Measurements from ENCODE around the gene ARL13B.
A peak's percentile ranks its signal among the peaks of the same experiment; 100 is the strongest.

The ARL13B gene

DNA sequence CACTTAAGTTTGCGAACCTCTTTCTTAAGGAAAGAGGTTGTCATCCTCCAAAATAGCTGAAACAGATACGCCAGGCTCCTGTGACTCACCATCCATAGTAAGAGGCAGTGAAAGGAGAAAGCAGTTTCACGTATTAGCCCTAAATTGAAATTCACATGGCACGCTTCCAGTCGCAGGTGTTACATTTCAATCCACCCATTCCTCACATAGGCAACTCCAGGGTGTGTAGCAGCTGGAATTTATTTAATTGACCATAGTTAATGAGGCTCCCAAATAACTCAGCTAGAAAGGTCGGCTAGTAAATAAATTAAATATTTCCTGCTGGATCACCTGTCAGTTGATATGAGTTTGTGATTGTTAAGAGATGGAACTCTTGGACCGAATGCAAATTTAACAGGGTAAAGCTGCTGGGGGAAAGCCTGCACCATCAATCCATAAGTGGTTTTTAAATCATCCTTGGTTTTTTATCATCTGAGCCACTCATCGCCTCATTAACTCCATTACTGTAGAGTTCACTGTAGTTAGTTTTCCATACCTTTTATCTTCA, 102.5 kb downstream of the ARL13B start:
- Mint-ChIP-seq H3K27ac (no peak overlapping the region), H3K9me3 (no peaks in the 10 kb centered on the region), H3K4me1 (ENCODE audit: low read depth) (peaks cover 40% of the 10 kb centered on the region), H3K4me3 (no peak overlapping the region), H3K36me3 (ENCODE audit: low read depth) (peaks cover 69% of the 10 kb centered on the region), H3K27me3 (no peaks in the 10 kb centered on the region)
- intact Hi-C loops (cut with micrococcal nuclease), result no loop called here

DNA sequence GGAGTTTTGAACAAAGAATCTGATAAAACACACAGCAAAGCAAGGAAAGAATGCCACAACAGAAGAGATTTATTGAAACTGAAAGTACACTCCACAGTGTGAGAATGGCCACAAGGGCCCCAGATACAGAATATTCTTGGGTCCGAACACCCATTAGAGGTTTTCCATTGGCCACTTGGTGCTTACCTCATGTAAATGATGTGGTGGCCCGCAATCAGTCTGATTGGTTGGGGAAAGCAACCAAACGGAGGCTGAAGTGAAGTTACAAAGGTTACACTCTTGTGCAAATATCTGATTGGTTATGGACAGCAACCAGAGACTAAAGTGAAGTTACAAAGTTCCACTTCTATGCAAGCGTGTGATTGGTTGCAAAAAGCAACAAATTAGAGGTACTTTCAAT, 103.3 kb downstream of the ARL13B start:
- H3K4me3 Mint-ChIP-seq, result no peak overlapping the region
- intact Hi-C loops (cut with micrococcal nuclease), result no loop called here
- peaks cover 72% of the 10 kb centered on the region for H3K36me3 Mint-ChIP-seq (ENCODE audit: low read depth)
- H3K27ac Mint-ChIP-seq, result no peak overlapping the region
- no peaks in the 10 kb centered on the region for H3K27me3 Mint-ChIP-seq
- peaks cover 32% of the 10 kb centered on the region for H3K4me1 Mint-ChIP-seq (ENCODE audit: low read depth)
- H3K9me3 Mint-ChIP-seq, result no peaks in the 10 kb centered on the region

DNA sequence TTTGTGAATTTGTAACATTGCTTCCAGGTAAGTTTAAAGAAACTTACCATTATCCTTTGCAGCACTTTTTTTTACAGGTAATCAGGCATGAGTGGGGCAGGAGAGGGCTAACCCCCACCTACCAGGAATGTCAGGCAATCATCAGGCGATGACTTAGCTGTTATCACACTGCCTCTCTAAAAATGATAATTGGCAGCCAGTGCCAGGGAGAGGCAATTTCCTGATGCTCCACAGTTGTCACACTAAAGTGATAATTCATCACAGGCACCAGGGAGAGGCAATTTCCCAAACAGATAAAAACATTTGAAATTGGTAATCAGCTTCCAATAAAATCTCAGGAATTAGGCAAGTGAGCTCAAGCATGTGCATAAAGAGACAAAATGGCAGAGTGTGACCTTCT, 109.2 kb downstream of the ARL13B start:
- H3K4me1 Mint-ChIP-seq (ENCODE audit: low read depth), result peaks cover 23% of the 10 kb centered on the region
- peaks cover 60% of the 10 kb centered on the region for H3K36me3 Mint-ChIP-seq (ENCODE audit: low read depth)
- H3K27me3 Mint-ChIP-seq, result no peaks in the 10 kb centered on the region
- no peak overlapping the region for H3K27ac Mint-ChIP-seq
- no peaks in the 10 kb centered on the region for H3K9me3 Mint-ChIP-seq
- H3K4me3 Mint-ChIP-seq, result no peak overlapping the region
- intact Hi-C loops (cut with micrococcal nuclease), result no loop called here

- Mint-ChIP-seq H3K4me3 (no peak overlapping the region), H3K4me1 (ENCODE audit: low read depth) (peaks cover 28% of the 10 kb centered on the region), H3K27me3 (no peaks in the 10 kb centered on the region), H3K9me3 (no peaks in the 10 kb centered on the region), H3K36me3 (ENCODE audit: low read depth) (peaks cover 70% of the 10 kb centered on the region), H3K27ac (peak overlapping the region; percentile 12)
- intact Hi-C loops (cut with micrococcal nuclease), result no loop called here
Observed at GRCh38 chr3:94092086-94092485, 112.1 kb downstream of the ARL13B start.

- intact Hi-C loops (cut with micrococcal nuclease), result no loop called here
- Mint-ChIP-seq H3K27ac (no peak overlapping the region), H3K27me3 (no peaks in the 10 kb centered on the region), H3K9me3 (no peaks in the 10 kb centered on the region), H3K36me3 (ENCODE audit: low read depth) (peaks cover 71% of the 10 kb centered on the region), H3K4me3 (no peak overlapping the region), H3K4me1 (ENCODE audit: low read depth) (peaks cover 38% of the 10 kb centered on the region)
Observed at GRCh38 chr3:94093151-94093550, 113.2 kb downstream of the ARL13B start.

- Mint-ChIP-seq H3K4me3 (no peak overlapping the region), H3K9me3 (no peaks in the 10 kb centered on the region), H3K4me1 (ENCODE audit: low read depth) (peaks cover 49% of the 10 kb centered on the region), H3K36me3 (ENCODE audit: low read depth) (peaks cover 75% of the 10 kb centered on the region), H3K27me3 (no peaks in the 10 kb centered on the region), H3K27ac (peak overlapping the region; percentile 54)
- intact Hi-C loops (cut with micrococcal nuclease), result no loop called here
Observed at GRCh38 chr3:94095111-94095510, 115.2 kb downstream of the ARL13B start.

DNA sequence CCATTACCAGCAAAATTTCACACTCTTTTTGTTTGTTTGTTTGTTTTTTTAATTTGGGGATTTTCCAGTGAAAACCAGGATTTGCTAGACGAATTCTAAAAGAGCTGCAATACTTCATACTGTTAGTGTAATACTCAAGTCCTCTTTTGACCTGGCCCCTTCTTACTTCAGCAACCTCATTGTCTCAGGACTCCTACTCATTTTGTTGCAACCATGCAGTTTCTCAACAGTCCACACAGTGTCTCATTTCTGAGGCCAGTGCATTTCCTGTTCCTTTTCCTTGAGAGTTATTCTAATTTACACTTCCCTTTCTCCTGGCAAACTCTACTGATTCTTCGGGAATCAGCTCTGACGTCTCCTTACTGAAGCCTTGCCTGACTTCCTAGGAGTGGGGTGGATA, 118.5 kb downstream of the ARL13B start:
- peaks cover 26% of the 10 kb centered on the region for H3K4me1 Mint-ChIP-seq (ENCODE audit: low read depth)
- peaks cover 65% of the 10 kb centered on the region for H3K36me3 Mint-ChIP-seq (ENCODE audit: low read depth)
- no peak overlapping the region for H3K4me3 Mint-ChIP-seq

DNA sequence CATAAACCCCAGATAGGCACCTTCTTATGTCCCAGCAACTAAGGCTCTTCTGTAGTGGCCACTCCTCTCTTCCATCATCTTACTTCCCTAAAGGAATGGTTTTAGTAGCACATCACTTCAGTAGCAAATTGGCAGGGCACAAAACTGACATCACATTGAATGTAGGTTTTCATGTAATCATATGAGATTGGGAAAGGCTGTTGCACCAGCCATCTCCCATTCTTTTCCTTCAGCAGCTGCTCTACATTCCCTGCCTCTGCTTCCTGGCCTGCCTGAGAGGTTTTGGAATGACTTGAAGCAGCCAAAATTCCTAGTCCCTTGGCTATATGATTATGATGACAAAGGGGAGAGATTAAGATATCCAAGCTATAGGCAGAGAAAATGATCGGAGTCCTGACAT, 119.4 kb downstream of the ARL13B start:
- Mint-ChIP-seq H3K4me3 (no peak overlapping the region), H3K4me1 (ENCODE audit: low read depth) (peaks cover 26% of the 10 kb centered on the region), H3K9me3 (no peaks in the 10 kb centered on the region), H3K27me3 (no peaks in the 10 kb centered on the region), H3K36me3 (ENCODE audit: low read depth) (peaks cover 61% of the 10 kb centered on the region), H3K27ac (peak overlapping the region; percentile 25)
- intact Hi-C loops (cut with micrococcal nuclease), result no loop called here

More for the DNA sequence above, 118.5 kb downstream of the ARL13B start:
- no peaks in the 10 kb centered on the region for H3K27me3 Mint-ChIP-seq
- H3K9me3 Mint-ChIP-seq, result no peaks in the 10 kb centered on the region
- peak overlapping the region; percentile 40 for H3K27ac Mint-ChIP-seq
- intact Hi-C loops (cut with micrococcal nuclease), result no loop called here

DNA sequence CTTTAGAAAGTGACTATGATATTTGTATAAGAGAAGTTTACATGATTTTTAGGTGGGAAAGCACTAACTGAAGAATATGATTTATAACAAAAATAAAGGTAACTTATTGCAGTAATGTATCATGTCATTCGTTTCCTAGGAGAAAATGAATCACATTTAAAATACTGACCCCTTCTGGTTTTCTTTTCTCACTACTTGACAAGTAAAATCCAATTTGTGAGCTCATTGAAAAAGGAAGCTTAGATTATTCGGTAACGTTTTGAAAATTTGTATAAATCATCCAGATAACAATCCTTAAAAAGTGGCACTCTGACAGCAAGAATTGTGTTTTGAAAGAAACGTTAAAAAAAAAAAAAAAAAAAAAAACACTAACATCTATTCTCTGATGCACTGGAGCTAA, 121.9 kb downstream of the ARL13B start:
- Mint-ChIP-seq H3K27ac (no peak overlapping the region), H3K4me1 (ENCODE audit: low read depth) (peaks cover 21% of the 10 kb centered on the region), H3K4me3 (no peak overlapping the region), H3K27me3 (no peaks in the 10 kb centered on the region), H3K9me3 (no peaks in the 10 kb centered on the region), H3K36me3 (ENCODE audit: low read depth) (peaks cover 51% of the 10 kb centered on the region)
- intact Hi-C loops (cut with micrococcal nuclease), result no loop called here
